Right atrium auricular region (tissue), 2 donors: ENCODE measurements around the gene GPR35. TPM values are rescaled to one million over a fixed set of nuclear protein-coding genes. Genes with fewer than 3 reads are reported as not detected.

ENCODE experiments used
- DNase-seq: peaks from one replicate; pipeline ENCODE4 v3.0.0-alpha.2; 2019; ENCODE audit warnings: low spot score
- H3K27ac ChIP-seq, 2 donors: fragments of 200-600 bp; sonication (generic); 1 replicate in 1 of 2; 2 replicates in 1 of 2; pipeline ENCODE4 v1.5.1; 2016 to 2019
- H3K27me3 ChIP-seq, 2 donors: fragments of 200-600 bp; sonication (generic); one replicate each; pipeline versions ENCODE4 v1.5.1 to v1.6.0; 2017 to 2019
- H3K36me3 ChIP-seq: fragments of 200-600 bp; sonication (generic); one replicate; pipeline ENCODE4 v1.5.1; 2016
- H3K4me1 ChIP-seq, 2 donors: fragments of 200-600 bp; sonication (generic); one replicate each; pipeline versions ENCODE4 v1.5.1 to v1.6.0; 2017 to 2019
- H3K4me3 ChIP-seq, 2 donors: fragments of 200-600 bp; sonication (generic); 1 replicate in 1 of 2; 2 replicates in 1 of 2; pipeline ENCODE4 v1.5.1; 2017 to 2019; ENCODE audit warnings: mild to moderate bottlenecking in 1 of 2, moderate library complexity in 1 of 2
- H3K9me3 ChIP-seq, 2 donors: fragments of 200-600 bp; sonication (generic); one replicate each; pipeline ENCODE4 v1.5.1; 2019
- total RNA-seq, 2 donors: library from RNA; depleted of rRNA; stranded (reverse); fragments of >200 nt; gene quantifications; one replicate each; pipeline ENCODE4 v1.1.0, GENCODE V29; 2016
- TF ChIP-seq, protein P1 (sequence below), 2 donors: fragments of 200-600 bp; sonication (generic); IDR thresholded peaks; one replicate each; pipeline ENCODE4 v1.5.1; 2019; ENCODE audit warnings: antibody characterized with exemption in 2 of 2

The GPR35 gene
- total RNA-seq, 2 donors from 2014 or later: 0.56 to 0.86 TPM

GRCh38 chr2:240578488-240578887 lies 46.8 kb upstream of the GPR35 start:
- DNase-seq: no peak
- Histone ChIP-seq H3K9me3 (no peaks in the 10 kb centered on the region), H3K27ac (peak overlapping the region in 1 of 2 donors; percentile 59), H3K4me1 (peaks cover 0 to 20% of the 10 kb centered on the region in 2 donors), H3K36me3 (peaks cover 39% of the 10 kb centered on the region), H3K27me3 (no peaks in the 10 kb centered on the region), H3K4me3 (no peak overlapping the region)
- TF ChIP-seq, protein P1, sequence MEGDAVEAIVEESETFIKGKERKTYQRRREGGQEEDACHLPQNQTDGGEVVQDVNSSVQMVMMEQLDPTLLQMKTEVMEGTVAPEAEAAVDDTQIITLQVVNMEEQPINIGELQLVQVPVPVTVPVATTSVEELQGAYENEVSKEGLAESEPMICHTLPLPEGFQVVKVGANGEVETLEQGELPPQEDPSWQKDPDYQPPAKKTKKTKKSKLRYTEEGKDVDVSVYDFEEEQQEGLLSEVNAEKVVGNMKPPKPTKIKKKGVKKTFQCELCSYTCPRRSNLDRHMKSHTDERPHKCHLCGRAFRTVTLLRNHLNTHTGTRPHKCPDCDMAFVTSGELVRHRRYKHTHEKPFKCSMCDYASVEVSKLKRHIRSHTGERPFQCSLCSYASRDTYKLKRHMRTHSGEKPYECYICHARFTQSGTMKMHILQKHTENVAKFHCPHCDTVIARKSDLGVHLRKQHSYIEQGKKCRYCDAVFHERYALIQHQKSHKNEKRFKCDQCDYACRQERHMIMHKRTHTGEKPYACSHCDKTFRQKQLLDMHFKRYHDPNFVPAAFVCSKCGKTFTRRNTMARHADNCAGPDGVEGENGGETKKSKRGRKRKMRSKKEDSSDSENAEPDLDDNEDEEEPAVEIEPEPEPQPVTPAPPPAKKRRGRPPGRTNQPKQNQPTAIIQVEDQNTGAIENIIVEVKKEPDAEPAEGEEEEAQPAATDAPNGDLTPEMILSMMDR (IDR thresholded peaks at IDR 0.05): no peak

DNA sequence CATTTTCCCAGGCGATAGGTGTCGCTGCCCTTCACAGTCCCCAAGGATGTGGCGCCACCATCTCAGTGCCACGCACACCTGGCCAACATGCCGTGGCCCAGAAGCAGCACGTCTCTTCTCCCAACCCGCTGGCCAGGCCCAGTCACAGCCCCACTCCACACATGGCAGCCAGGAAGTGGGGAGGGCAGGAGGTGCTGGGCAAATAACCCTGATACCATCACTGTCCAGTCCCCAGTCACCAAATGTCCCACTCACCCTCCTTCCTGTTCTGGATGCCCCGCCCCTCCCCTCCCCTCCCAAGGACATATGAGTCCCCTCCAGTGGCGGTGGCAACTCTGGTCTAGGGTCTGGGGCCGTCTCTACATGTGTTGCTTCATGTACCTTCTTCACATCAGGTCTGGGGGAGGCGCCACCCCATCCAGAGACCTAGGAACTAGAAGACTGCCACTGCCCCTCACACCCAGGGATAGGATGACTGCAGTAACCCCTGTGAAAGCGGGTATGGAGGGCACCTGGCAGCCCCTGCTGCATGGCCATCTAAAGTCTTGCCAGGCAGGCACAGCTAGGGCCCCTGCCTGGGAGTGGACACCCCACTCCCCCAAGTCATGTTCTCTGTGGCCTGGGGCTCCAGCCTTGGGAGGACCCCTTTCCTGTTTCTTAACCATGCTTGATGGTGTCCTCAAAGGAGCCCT lies 46.1 kb upstream of the GPR35 start:
- Histone ChIP-seq H3K36me3 (peaks cover 37% of the 10 kb centered on the region), H3K4me3 (no peak overlapping the region), H3K27ac (peak overlapping the region; percentile 59 to 65), H3K27me3 (no peaks in the 10 kb centered on the region), H3K9me3 (no peaks in the 10 kb centered on the region), H3K4me1 (peaks cover 0 to 24% of the 10 kb centered on the region in 2 donors)
- TF ChIP-seq, protein P1 (IDR thresholded peaks at IDR 0.05): no peak
- DNase-seq: no peak

- Histone ChIP-seq H3K4me1 (peaks cover 0 to 32% of the 10 kb centered on the region in 2 donors), H3K36me3 (peaks cover 29% of the 10 kb centered on the region), H3K9me3 (no peaks in the 10 kb centered on the region), H3K27ac (peak overlapping the region; percentile 59 to 65), H3K4me3 (no peak overlapping the region), H3K27me3 (no peaks in the 10 kb centered on the region)
- TF ChIP-seq, protein P1 (IDR thresholded peaks at IDR 0.05): no peak
- DNase-seq: peak; percentile 89
Measured at GRCh38 chr2:240579771-240580614, 45.3 kb upstream of the GPR35 start.

- no peak overlapping the region for H3K27ac ChIP-seq
- H3K27me3 ChIP-seq: no peaks in the 10 kb centered on the region
- H3K4me1 ChIP-seq: peaks cover 0 to 41% of the 10 kb centered on the region in 2 donors
- DNase-seq: no peak
- no peaks in the 10 kb centered on the region for H3K9me3 ChIP-seq
- H3K36me3 ChIP-seq: peaks cover 12% of the 10 kb centered on the region
- TF ChIP-seq, protein P1 (IDR thresholded peaks at IDR 0.05): no peak
- no peak overlapping the region for H3K4me3 ChIP-seq
Measured at GRCh38 chr2:240581811-240582210, 43.5 kb upstream of the GPR35 start.

DNA sequence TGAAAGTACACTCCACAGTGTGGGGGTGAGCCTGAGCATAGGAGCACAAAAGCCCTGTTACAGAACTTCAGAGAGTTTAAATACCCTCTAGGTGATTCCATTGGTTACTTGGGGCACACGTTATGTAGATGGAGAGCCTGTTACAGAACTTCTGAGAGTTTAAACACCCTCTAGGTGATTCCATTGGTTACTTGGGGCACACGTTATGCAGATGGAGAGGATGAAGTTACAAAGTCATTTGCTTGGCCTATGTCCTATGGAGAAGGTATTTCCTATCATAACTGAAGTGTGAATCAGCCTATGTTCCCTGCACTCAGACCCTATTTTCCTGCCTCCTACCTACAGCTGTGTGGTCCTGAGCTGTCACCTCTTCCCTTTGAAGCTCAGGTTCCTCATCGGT lies 42.5 kb upstream of the GPR35 start:
- Histone ChIP-seq H3K27ac (no peak overlapping the region), H3K9me3 (no peaks in the 10 kb centered on the region), H3K4me1 (peaks cover 0 to 49% of the 10 kb centered on the region in 2 donors), H3K4me3 (no peak overlapping the region), H3K36me3 (peaks cover 4% of the 10 kb centered on the region), H3K27me3 (no peaks in the 10 kb centered on the region)
- TF ChIP-seq, protein P1 (IDR thresholded peaks at IDR 0.05): no peak
- DNase-seq: no peak
